Stimulated activated CD8-positive, alpha-beta memory T cell treated with anti-CD3 and anti-CD28 coated beads, Interleukin-7, amount 100 ng/mL, for 1 hour (primary cell): ENCODE data around the gene ACRBP.
A peak's percentile ranks its signal among the peaks of the same experiment; 100 is the strongest.

Experiments used
- DNase-seq, 2 donors: peaks; one replicate each; pipeline ENCODE4 v3.0.0-alpha.2; 2020; ENCODE audit warnings: low read depth in 2 of 2

ACRBP gene

GRCh38 chr12:6646276-6647082 lies 753 bp downstream of the ACRBP start:
- DNase-seq, result no peak

DNA sequence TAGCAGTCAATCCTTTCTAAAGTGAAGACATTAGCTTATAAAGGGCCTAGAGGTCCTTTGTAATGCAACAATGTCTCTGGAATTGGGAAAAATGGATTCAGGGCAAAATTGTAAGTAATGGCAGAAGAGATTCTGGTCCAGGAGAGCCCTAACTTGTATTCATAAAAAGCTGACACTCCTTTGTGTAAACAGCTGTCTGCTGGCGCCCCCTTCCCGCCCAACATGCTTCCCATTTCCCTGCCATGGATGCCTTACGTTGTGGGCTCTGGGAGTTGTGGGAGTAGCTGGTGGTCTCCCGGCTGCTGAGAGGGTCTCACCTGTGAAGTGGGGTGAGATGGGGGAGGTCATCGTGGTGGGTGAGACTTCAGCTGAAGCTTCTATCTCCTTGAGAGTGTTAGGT lies 2.3 kb downstream of the ACRBP start:
- no peak for DNase-seq

DNA sequence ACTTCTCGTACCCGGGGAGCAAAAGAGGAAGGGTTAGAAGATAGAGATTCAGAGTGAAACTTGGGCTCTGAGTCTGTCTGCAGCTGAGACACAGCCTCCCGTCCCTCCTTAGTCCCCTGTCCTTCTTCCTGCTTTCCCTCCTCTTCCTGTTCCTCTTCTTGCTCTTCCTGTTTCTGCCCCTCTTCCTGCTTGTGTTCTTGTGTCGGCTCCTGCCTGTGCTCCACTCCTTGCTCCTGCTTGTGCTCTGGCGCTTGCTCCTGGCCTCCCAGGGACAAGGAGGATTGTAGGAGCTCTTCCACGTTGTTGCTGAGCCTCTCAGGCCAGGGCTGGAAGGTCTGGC lies 3.0 kb downstream of the ACRBP start:
- DNase-seq, result no peak

DNA sequence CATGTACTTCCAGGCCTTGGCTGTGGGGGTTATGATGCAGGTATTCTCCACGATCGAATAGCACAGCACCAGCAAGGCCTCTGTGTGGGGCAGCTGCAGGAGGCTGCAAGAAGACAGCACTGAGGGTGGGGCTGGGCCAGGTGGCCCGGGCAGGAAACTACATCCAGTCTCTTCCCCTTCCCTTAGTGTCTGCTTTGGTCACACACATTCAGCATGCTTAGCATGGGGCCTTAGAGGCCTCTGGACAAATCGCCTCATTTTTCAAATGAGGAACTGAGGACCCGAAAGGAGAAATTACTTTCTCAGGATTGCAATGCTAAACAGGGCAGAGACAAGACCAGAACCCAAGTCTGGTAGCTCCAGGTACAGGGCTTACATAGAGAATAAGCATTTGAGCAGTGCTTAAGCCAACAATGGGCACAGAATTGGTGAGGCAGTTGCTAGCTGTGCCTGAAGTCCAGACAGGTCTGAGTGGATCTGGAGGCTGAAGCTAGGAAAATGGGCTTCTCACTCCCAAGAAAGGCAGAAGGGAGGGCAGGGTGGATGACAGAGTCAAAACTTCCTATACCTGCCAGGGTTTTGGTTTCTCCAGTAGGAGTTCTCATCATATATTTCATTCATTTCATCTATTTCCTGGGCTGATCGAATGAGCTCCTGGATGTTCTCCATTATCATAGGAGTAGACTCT lies 3.5 kb downstream of the ACRBP start:
- DNase-seq, result no peak

- no peak for DNase-seq
These were observed 6.1 kb downstream of the ACRBP start for GRCh38 chr12:6641131-6641530.

- DNase-seq, result no peak
These were observed 6.7 kb downstream of the ACRBP start for GRCh38 chr12:6640497-6640896.

- no peak for DNase-seq
These were observed 8.0 kb downstream of the ACRBP start for GRCh38 chr12:6639151-6639801.

DNA sequence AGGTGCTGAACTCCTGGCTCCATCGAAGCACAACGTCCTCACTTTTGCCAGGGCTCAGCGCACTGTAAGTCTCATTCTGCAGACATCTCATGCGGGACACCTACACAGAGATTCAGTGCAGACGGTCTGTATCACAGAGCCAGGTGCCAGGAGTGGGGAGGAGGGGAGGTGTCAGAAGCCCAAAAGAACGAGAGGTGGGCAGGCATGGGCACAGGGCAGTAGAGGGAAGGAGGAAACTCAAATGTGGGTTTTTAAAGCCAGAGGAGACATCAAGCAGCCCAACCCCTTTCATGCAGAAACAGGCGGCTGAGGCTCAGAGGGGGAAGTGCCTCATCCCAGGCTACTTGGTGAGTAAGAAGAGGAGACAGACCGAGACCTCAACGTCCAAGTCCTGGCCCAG lies 8.9 kb downstream of the ACRBP start:
- DNase-seq, result no peak

DNA sequence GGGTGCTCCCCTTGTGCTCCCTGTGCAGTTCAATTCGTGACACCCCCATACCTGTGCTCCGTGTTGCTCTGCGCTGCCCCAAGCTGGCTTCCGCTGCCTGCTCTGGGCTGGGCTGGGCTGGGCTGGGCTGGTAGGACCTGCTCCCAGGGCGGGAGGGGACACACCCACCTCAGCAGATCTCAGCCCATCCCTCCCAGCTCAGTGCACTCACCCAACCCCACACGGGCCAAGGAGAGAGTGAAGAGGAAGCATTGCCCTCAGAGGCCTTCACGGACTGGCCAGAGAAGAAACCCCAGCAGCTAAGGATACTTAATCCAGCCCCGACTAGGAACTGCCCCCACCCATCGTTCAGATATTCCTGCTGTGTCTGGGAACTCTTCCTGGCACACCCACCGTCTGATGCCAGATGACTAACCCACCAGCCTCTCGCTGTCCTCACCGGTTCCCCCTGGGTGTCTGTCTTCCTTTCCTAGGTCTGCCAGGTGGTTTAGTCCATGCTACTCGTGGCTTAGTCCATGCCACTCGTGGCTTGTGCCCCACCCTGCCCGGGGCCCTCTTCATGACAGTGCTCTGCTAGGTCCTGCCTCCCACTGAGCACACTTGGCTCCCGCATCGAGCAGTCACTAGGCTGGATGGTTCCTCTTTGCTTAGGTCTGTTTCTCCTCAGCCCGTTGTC lies 11.2 kb downstream of the ACRBP start, which contains the start of gene LPAR5:
TSS of gene LPAR5 (minus strand) at position 104 of the 676 bp plus-strand sequence. CDS start 14,711 bp downstream, outside the sequence.
- no peak for DNase-seq

DNA sequence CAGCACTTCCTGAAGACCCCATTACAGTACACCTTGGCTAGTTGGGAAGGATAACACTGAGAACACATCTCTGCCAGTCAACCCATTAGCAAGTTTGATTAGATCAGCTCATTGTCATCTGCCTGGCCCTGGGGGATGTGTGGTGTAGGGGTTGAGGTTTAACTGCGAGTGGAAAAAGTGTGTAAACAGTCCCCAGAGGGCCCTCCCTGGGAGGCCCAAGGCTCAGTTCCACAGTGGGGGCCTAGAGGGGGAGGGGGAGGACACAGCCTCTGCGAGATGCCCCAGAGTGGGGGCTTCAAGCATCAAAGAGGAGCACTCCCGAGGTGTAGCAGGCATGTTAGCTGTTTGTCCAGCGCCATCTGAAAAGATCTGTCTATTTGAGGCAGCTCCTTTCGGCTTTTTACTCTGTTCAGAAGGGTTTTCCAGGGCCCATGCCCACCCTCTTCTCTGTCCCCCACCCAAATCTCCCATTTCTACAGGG lies 11.8 kb downstream of the ACRBP start:
- DNase-seq, result peak; percentile 42 to 46

DNA sequence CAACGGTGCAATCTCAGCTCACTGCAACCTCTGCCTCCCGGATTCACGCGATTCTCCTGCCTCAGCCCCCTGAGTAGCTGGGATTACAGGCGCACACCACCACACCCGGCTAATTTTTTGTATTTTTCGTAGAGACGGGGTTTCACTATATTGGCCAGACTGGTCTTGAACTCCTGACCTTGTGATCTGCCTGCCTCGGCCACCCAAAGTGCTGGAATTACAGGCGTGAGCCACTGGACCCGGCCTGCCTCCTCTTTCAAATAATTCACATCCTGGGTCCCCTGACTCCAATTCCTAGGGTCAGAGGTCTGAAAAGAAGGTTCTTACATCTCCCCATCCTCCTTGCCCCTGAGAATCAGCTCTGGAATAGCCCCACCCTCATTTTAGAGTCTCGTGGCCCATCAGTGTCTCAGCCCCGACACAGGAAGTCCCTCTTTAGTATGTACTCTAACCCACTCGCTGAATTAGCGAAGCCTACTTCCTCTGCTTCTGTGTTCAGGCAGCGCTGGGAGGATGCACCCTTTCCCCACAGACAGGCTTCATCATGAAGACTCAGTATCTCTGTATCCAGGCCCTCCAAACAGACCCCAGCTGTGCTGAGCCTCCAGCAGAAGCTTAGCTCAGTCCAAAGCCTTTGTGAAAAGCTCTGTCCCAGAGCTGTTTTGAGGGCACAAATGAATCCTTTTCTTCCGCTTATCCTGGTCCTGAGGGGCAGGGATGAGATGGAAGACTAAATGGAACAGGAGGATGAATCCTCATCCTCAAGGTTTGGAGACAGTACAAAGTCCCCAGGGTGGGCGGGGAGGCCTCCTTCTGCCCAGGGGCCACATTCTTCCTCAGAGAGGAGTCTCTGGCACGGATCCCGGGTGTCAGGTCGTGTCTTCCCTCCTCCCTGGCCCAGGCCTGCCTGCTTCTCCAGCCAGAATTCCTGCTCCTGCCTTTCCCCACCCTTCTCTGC lies 14.9 kb downstream of the ACRBP start:
- DNase-seq, result peak in 1 of 2 donors; percentile 32

GRCh38 chr12:6631549-6631961 lies 15.7 kb downstream of the ACRBP start:
- no peak for DNase-seq

DNA sequence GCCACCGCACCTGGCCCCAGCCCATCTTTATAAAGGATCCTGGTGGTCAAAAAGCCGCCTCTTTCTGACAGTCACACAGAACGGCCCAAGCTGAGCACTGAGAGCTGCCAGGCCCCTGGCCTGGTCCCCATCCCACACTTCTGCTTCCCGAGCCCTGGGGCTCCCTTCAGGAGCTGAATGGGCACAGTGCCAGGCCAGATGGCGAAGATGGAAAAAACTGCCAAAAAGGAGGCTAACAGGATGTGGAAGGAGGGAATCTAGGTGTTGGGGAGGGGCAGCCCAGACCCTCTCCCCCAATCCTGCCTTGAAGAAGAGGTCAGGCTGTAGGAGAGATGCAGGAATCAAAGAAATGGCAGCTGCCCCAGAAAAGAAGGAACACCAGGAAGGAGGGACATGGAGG lies 16.5 kb downstream of the ACRBP start:
- DNase-seq, result no peak

DNA sequence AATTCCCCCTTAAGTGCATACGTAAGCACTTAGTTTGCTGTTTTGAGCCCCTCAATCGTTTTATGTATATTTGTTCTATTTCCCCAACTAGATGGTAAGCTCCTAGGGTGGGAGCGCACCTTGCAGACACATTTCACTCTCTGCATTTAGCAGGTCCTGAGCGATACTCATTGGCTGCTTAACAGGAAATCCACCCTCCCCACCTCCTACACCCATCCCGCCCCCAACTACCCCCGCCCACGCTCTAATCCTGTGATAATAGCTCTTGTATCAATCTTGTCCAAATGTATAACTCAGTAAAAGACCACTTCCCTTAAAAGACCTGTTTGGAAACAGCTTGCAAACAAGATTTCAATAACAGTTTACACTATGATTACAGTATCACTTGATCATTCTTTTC lies 19.6 kb downstream of the ACRBP start:
- DNase-seq, result no peak

GRCh38 chr12:6626654-6627283 lies 20.5 kb downstream of the ACRBP start:
- no peak for DNase-seq

GRCh38 chr12:6620885-6621274 lies 26.4 kb downstream of the ACRBP start:
- no peak for DNase-seq

- no peak for DNase-seq
These were observed 26.9 kb downstream of the ACRBP start for GRCh38 chr12:6620137-6620884.

DNA sequence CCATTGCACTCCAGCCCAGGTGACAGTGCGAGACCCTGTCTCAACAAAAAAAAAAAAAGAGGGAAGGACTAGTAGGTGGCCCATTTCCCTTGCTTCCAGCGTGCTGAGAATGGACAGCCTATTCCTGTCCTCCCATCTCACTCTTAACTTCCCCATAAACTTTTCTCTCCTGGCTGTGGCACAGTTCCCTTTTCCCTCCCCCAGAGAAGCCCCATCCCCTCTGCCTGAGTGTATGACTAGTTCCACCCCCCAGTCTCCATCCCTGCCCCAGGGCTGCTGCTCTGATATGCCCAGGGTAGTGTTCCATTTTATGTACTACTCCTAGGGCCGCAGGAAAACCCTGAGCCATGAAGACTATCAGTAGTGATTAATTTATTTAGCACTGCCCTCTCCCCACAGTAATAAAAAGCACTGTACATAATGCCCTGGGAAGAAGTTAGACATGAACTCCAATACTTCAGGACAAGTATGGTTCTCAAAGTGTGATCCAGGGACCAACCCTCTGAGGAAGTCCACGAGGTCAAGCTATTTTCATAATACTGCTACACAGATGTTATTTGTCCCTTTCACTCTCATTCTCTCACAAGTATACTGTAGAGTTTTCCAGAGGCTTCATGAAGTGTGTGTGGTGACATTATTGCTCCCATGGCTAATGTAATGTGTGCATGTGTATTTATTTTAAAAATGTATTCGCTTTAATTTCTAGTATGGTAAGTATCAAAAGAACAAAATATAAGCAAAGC lies 28.6 kb downstream of the ACRBP start:
- DNase-seq, result no peak

GRCh38 chr12:6615802-6616201 lies 31.4 kb downstream of the ACRBP start:
- no peak for DNase-seq
